AG09309 (cell line): ENCODE data around the gene UGT3A1.
"Not testable (repeated sequence)": the region's sequence is repeated elsewhere in the genome, so short reads cannot be mapped to it uniquely, and the experiment has no call there.

Experiments
- DNase-seq: peaks from one replicate; pipeline ENCODE4 v3.0.0-alpha.2; 2010; ENCODE audit warnings: low read depth
- H3K4me3 ChIP-seq: 2 replicates; pipeline ENCODE4 v1.5.1; 2011; ENCODE audit warnings: mild to moderate bottlenecking, low read depth, low read length, moderate library complexity; ENCODE audit not compliant: control insufficient read depth
- CTCF ChIP-seq: IDR thresholded peaks from 2 replicates; pipeline ENCODE4 v1.5.1; 2011; ENCODE audit warnings: mild to moderate bottlenecking, low read depth, low read length, inconsistent platforms; ENCODE audit not compliant: insufficient read depth, control insufficient read depth; ENCODE audit errors: missing control alignments

Gene UGT3A1

GRCh38 chr5:35990520-35990919 is 670 bp downstream of the UGT3A1 start:
- DNase-seq, result no peak
- TF ChIP-seq CTCF, result no peak
- H3K4me3 ChIP-seq, result no peak overlapping the region

- DNase-seq, result no peak
- TF ChIP-seq CTCF, result no peak
- no peak overlapping the region for H3K4me3 ChIP-seq
Measured at GRCh38 chr5:35988529-35988928, 2.7 kb downstream of the UGT3A1 start.

GRCh38 chr5:35987776-35988175 is 3.4 kb downstream of the UGT3A1 start:
- no peak for DNase-seq
- H3K4me3 ChIP-seq, result no peak overlapping the region
- TF ChIP-seq CTCF, result no peak

- TF ChIP-seq CTCF, result no peak
- no peak for DNase-seq
- H3K4me3 ChIP-seq, result no peak overlapping the region
Measured at GRCh38 chr5:35979715-35980114, 11.5 kb downstream of the UGT3A1 start.

- H3K4me3 ChIP-seq, DNase-seq: not testable (repeated sequence)
Measured at GRCh38 chr5:35976859-35977258, 14.3 kb downstream of the UGT3A1 start.

- no peak for TF ChIP-seq CTCF
- no peak overlapping the region for H3K4me3 ChIP-seq
- no peak for DNase-seq
Measured at GRCh38 chr5:35974570-35974969, 16.6 kb downstream of the UGT3A1 start.

- TF ChIP-seq CTCF, result no peak
- no peak for DNase-seq
- H3K4me3 ChIP-seq, result no peak overlapping the region
Measured at GRCh38 chr5:35971878-35972210, 19.3 kb downstream of the UGT3A1 start.
